MG63 (cell line): Measurements from ENCODE around the gene ANO7. TPM values are rescaled to one million over a fixed set of nuclear protein-coding genes. Genes with fewer than 3 reads are reported as not detected.
"Not testable (repeated sequence)": the region's sequence is repeated elsewhere in the genome, so short reads cannot be mapped to it uniquely, and the experiment has no call there.

Experiments
- DNase-seq: peaks from one replicate; pipeline ENCODE4 v3.0.0-alpha.2; 2020
- H3K27me3 ChIP-seq: fragments of 250-450 bp; sonication (Bioruptor Pico); 2 replicates; pipeline ENCODE4 v1.5.1; 2020; ENCODE audit warnings: mild to moderate bottlenecking, moderate library complexity
- H3K36me3 ChIP-seq: fragments of 250-450 bp; sonication (Bioruptor Pico); 2 replicates; pipeline ENCODE4 v1.5.1; 2020; ENCODE audit warnings: mild to moderate bottlenecking, moderate library complexity
- H3K4me3 ChIP-seq: fragments of 250-450 bp; sonication (Bioruptor Pico); 2 replicates; pipeline ENCODE4 v1.5.1; 2020; ENCODE audit warnings: mild to moderate bottlenecking, moderate library complexity
- H3K9me3 ChIP-seq: fragments of 250-450 bp; sonication (Bioruptor Pico); 2 replicates; pipeline ENCODE4 v1.5.1; 2020; ENCODE audit warnings: mild to moderate bottlenecking, moderate library complexity
- total RNA-seq: library from RNA; depleted of rRNA; stranded (reverse); fragments of >200 nt; shearing (Covaris generic); gene quantifications from 2 replicates; pipeline ENCODE4 v1.2.3, GENCODE V29; 2014; ENCODE audit warnings: low replicate concordance

Gene ANO7
- total RNA-seq, 1 experiment from 2014 or later, result 0.10 TPM

- Histone ChIP-seq H3K27me3 (no peaks in the 10 kb centered on the region), H3K4me3 (no peak overlapping the region), H3K36me3 (peaks cover 2% of the 10 kb centered on the region; the same call in 1 of the 2 replicates), H3K9me3 (no peaks in the 10 kb centered on the region)
- DNase-seq, result no peak
These were observed 8.0 kb upstream of the ANO7 start for GRCh38 chr2:241180495-241180894.

DNA sequence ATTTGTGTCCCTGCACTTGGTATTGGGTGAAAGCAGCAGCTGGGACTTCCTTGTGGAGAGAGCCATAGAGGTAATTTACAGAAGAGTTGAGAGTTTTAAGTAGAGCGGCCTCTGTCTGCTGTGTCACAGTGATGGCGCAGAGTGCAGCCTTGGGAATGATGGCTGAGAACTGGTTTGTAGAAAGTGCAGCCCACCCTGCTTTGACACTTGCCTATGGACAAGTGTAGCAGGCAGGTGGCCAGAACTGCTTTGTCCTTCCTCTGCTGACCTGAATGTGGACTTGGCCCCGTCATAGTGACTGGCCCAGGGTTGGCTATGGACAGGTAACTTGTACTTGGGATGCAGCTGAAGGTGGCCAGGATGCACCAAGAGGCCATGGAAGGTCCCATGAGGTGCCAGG is 6.4 kb upstream of the ANO7 start:
- no peak overlapping the region for H3K4me3 ChIP-seq
- H3K27me3 ChIP-seq, result no peaks in the 10 kb centered on the region
- no peaks in the 10 kb centered on the region for H3K9me3 ChIP-seq
- H3K36me3 ChIP-seq, result peaks cover 2% of the 10 kb centered on the region; the same call in 1 of the 2 replicates
- DNase-seq, result no peak

DNA sequence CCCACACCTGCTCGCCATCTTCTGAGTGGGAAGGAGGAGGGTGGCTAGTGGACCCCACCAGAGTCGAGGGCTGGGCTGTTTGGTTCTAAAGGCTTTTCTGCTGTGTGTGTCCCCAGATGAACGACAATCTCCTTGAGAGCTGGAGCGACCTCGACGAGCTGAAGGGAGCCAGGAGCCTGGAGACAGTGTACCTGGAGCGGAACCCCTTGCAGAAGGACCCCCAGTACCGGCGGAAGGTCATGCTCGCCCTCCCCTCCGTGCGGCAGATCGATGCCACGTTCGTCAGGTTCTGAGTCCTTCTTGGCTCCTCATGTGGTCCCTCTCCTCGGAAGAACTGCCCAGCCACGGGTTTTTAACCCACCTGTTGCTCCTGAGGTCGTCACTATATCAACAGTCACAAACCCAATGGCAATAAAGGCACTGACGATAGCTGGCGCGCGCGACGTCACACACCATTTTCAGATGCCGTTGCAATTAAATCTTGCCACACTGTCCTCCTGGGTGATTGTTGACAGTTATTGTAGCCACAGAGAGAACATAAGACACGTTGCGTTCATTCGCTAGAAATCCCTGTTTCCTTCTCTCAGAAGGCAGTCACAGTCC is 5.8 kb upstream of the ANO7 start:
- H3K36me3 ChIP-seq, result peaks cover 2% of the 10 kb centered on the region; the same call in 1 of the 2 replicates
- no peaks in the 10 kb centered on the region for H3K27me3 ChIP-seq
- H3K9me3 ChIP-seq, result no peaks in the 10 kb centered on the region
- DNase-seq, result no peak
- no peak overlapping the region for H3K4me3 ChIP-seq

- Histone ChIP-seq H3K9me3 (no peaks in the 10 kb centered on the region), H3K4me3 (no peak overlapping the region), H3K27me3 (no peaks in the 10 kb centered on the region), H3K36me3 (peaks cover 2% of the 10 kb centered on the region; the same call in 1 of the 2 replicates)
- DNase-seq, result no peak
These were observed 5.3 kb upstream of the ANO7 start for GRCh38 chr2:241183221-241183620.

DNA sequence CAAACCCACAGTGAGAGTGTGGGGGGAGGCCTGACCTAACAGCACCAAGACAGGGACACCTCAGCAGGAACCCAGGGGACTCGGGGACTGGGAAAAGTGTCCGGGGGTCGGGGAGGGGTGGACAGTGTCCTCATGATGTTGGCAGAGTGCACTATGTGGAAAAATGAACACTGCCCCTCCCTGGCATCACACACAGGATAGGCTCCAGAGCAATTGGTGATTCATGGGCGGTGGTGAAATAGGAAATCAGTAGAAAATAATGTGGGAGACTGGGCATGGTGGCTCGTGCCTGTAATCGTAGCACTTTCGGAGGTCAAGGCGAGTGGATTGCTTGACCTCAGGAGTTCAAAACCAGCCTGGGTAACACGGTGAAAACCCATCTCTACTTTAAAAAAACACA is 3.6 kb upstream of the ANO7 start:
- Histone ChIP-seq H3K36me3 (no peaks in the 10 kb centered on the region; the same call in 1 of the 2 replicates), H3K9me3 (no peaks in the 10 kb centered on the region), H3K27me3 (no peaks in the 10 kb centered on the region), H3K4me3 (no peak overlapping the region)
- DNase-seq, result no peak

- H3K9me3 ChIP-seq, result no peaks in the 10 kb centered on the region
- no peaks in the 10 kb centered on the region for H3K36me3 ChIP-seq
- no peak overlapping the region for H3K4me3 ChIP-seq
- no peak for DNase-seq
- H3K27me3 ChIP-seq, result no peaks in the 10 kb centered on the region
These were observed 2.5 kb upstream of the ANO7 start for GRCh38 chr2:241185961-241186360.

GRCh38 chr2:241187101-241187917 is 1.2 kb upstream of the ANO7 start:
- H3K36me3 ChIP-seq, result no peaks in the 10 kb centered on the region
- no peaks in the 10 kb centered on the region for H3K27me3 ChIP-seq
- no peaks in the 10 kb centered on the region for H3K9me3 ChIP-seq
- H3K4me3 ChIP-seq, result no peak overlapping the region
- no peak for DNase-seq

DNA sequence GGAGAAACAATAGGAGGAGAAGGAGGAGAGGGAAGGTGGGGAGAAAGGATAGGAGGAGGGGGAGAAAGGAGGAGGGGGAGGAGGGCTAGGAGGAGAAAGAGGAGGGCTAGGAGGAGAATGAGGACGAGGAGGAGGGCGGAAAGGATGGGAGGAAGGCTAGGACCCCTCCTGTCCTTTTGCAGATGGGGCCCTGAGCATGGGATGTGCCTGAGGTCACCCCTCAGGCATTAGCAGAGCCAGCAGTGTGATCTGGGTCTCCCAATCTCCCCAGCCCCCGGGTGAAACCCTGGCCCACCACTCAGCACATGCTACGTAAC is 601 bp upstream of the ANO7 start:
- H3K27me3 ChIP-seq, result no peaks in the 10 kb centered on the region
- no peak overlapping the region for H3K4me3 ChIP-seq
- no peaks in the 10 kb centered on the region for H3K36me3 ChIP-seq
- no peaks in the 10 kb centered on the region for H3K9me3 ChIP-seq
- no peak for DNase-seq

GRCh38 chr2:241189093-241189855 is 797 bp downstream of the ANO7 start:
- Histone ChIP-seq H3K4me3 (no peak overlapping the region), H3K9me3 (no peaks in the 10 kb centered on the region), H3K36me3 (no peaks in the 10 kb centered on the region), H3K27me3 (no peaks in the 10 kb centered on the region)
- no peak for DNase-seq

DNA sequence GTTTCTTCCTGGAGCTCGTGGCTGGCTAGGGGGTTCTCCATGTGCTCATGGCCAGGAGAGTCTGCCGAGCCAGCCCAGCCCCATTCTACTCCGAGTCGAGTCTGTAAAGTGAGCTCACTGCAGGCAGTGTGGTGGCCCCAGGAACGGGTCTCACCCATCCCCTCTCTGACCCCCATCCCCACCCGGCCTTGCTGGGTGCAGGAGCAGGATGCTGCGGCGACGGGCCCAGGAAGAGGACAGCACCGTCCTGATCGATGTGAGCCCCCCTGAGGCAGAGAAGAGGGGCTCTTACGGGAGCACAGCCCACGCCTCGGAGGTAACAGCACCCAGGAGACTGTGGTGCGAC is 1.4 kb downstream of the ANO7 start:
- H3K36me3 ChIP-seq, result no peaks in the 10 kb centered on the region
- no peaks in the 10 kb centered on the region for H3K9me3 ChIP-seq
- no peaks in the 10 kb centered on the region for H3K27me3 ChIP-seq
- no peak for DNase-seq
- no peak overlapping the region for H3K4me3 ChIP-seq

DNA sequence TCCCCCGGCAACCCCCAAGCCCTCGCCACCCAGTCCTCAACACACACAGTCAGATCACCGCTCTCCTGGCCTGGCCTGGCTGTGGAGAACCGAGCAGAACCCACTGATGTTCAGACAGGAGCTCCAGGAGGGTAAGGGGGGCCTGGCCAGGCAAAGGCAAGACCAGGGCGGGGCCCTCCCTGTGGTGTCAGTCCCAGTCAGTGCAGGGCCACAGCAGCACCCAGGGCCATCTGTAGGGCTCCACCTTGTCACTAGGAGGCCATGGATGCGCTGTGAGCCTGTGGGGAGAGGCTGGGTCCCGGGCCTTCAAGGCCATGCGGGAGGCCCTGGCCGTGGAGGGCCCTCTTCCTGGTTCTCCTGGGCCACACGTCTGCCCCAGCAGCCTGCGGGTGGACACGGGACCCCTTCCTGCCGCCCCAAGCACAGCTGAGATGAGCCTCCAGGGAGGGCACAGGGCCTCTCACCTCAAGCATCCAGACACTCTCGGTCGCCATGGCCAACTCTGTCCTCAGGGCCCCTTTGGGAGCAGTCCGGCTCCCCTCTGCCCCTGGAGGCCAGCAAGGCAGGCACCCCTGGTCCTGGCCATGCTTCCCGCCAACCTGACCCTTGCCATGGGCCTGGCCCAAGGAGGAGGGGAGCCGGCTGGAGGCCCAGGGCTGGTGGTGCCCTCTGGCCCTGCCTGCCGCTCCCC is 2.0 kb downstream of the ANO7 start:
- no peak for DNase-seq
- H3K27me3 ChIP-seq, result no peaks in the 10 kb centered on the region
- H3K4me3 ChIP-seq, result no peak overlapping the region
- H3K36me3 ChIP-seq, result no peaks in the 10 kb centered on the region
- H3K9me3 ChIP-seq, result no peaks in the 10 kb centered on the region

- no peaks in the 10 kb centered on the region for H3K36me3 ChIP-seq
- H3K27me3 ChIP-seq, result no peaks in the 10 kb centered on the region
- H3K4me3 ChIP-seq, result no peak overlapping the region
- H3K9me3 ChIP-seq, result no peaks in the 10 kb centered on the region
- no peak for DNase-seq
These were observed 2.6 kb downstream of the ANO7 start for GRCh38 chr2:241191081-241191480.

DNA sequence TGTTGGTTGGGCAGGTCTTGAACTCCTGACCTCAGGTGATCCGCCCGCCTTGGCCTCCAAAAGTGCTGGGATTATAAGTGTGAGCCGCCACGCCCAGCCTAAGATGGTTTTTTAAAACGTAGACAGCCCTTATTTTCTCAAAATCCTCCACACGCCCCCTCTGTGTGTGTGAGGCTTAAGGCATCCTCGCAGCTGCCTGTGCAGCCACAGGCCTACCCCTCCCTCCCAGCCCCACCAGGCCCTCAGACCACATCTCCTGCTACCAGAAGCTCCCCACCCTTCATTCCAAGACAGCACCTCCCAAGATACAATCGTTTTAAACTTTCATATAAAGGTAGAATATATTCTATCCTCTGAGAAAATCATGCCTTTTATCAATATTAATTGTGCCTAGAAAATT is 4.8 kb downstream of the ANO7 start:
- no peak for DNase-seq
- Histone ChIP-seq H3K36me3 (no peaks in the 10 kb centered on the region), H3K27me3 (no peaks in the 10 kb centered on the region), H3K9me3 (no peaks in the 10 kb centered on the region), H3K4me3 (no peak overlapping the region)

DNA sequence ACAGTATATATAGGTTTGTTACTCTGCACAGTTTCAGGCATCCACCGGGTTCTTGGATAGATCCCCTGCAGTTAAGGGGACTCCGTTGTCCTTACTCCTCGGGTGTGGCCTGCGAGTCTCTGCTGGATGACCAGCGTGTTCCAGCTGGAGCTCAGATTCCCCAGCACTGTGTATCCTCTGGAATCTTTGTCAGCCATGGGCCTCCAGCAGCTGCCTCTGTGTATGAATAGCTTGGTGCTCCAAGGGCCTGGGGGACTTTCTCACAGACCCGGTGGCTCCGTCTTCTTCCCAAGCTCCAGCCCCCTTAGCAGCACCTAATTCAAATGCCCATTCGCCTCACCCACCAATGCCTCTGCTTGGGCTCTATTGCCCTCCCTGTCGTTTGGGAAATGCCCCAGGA is 6.3 kb downstream of the ANO7 start:
- Histone ChIP-seq H3K36me3 (no peaks in the 10 kb centered on the region), H3K9me3 (no peaks in the 10 kb centered on the region), H3K27me3 (no peaks in the 10 kb centered on the region), H3K4me3 (no peak overlapping the region)
- no peak for DNase-seq

- H3K27me3 ChIP-seq, result no peaks in the 10 kb centered on the region
- no peaks in the 10 kb centered on the region for H3K9me3 ChIP-seq
- no peak for DNase-seq
- H3K36me3 ChIP-seq, result no peaks in the 10 kb centered on the region
- H3K4me3 ChIP-seq, result no peak overlapping the region
These were observed 7.1 kb downstream of the ANO7 start for GRCh38 chr2:241195506-241196130.

DNA sequence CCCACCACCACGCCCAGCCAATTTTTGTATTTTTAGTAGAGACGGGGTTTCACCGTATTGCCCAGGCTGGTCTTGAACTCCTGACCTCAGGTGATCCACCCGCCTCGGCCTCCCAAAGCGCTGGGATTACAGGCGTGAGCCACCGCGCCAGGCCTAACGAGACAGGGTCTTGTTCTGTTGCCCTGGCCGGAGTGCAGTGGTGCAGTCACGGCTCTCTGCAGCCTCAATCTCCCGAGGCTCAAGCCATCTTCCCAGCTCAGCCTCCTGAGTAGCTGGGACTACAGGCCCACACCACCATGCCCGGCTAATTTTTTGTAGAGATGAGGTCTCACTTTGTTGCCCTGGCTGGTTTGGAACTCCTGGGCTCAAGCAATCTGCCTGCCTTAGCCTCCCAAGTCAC is 8.8 kb downstream of the ANO7 start:
- DNase-seq, H3K36me3 ChIP-seq, H3K9me3 ChIP-seq, H3K27me3 ChIP-seq, H3K4me3 ChIP-seq: not testable (repeated sequence)

DNA sequence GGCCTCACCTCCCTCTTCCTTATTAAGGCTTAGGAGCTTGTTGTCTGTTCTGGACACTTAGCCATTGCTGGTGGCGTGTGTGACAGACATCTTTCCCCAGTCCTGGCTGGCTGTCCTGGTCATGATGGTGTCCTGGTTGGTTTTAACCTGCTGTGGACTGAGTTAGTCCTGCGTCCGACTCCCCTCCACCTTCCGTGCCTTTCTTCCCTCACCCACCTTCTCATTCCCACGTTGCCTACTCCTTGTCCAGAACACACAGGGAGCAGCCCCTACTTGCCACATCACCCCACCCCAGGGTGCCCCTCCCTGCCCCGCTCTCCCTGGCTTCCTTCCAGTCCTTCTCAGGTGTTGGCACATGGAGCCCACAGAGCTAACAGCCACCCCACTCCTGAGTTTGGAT is 9.5 kb downstream of the ANO7 start:
- no peaks in the 10 kb centered on the region for H3K36me3 ChIP-seq
- no peak for DNase-seq
- no peak overlapping the region for H3K4me3 ChIP-seq
- no peaks in the 10 kb centered on the region for H3K27me3 ChIP-seq
- no peaks in the 10 kb centered on the region for H3K9me3 ChIP-seq
